Activated CD4-positive, alpha-beta T cell treated with anti-CD3 and anti-CD28 coated beads, Interleukin-2, amount 10 ng/mL, durations not matched to agents 24 days and 14 days (primary cell): ENCODE results near the gene PRKG1. TPM values are rescaled to one million over a fixed set of nuclear protein-coding genes. Genes with fewer than 3 reads are reported as not detected.

Experiments
- DNase-seq: peaks from one replicate; pipeline ENCODE4 v3.0.0; 2022
- H3K27ac Mint-ChIP-seq: one replicate; pipeline ENCODE4 v1.8.0; 2022; ENCODE audit warnings: mild to moderate bottlenecking, mixed read lengths
- H3K27me3 Mint-ChIP-seq: one replicate; pipeline ENCODE4 v1.8.0; 2022; ENCODE audit warnings: mixed read lengths
- H3K36me3 Mint-ChIP-seq: one replicate; pipeline ENCODE4 v1.8.0; 2022; ENCODE audit warnings: low read depth, mild to moderate bottlenecking, mixed read lengths
- H3K4me1 Mint-ChIP-seq: one replicate; pipeline ENCODE4 v1.8.0; 2021; ENCODE audit warnings: mixed read lengths
- H3K4me3 Mint-ChIP-seq: one replicate; pipeline ENCODE4 v1.8.0; 2022; ENCODE audit warnings: mild to moderate bottlenecking, moderate library complexity, mixed read lengths
- H3K9me3 Mint-ChIP-seq: one replicate; pipeline ENCODE4 v1.8.0; 2021; ENCODE audit warnings: mixed read lengths
- intact Hi-C: fragments of 100-400 bp; cut with micrococcal nuclease; formaldehyde crosslinking; loops from one replicate; pipeline ENCODE4 v1.15.1; 2023
- total RNA-seq: library from RNA; stranded (reverse); gene quantifications from 2 replicates; pipeline ENCODE4 v1.2.3, GENCODE V29; 2022

The PRKG1 gene
- total RNA-seq, 1 donor from 2014 or later: not detected

- Mint-ChIP-seq H3K27ac (peak overlapping the region; percentile 78), H3K36me3 (no peaks in the 10 kb centered on the region), H3K4me1 (peaks cover 49% of the 10 kb centered on the region), H3K4me3 (peak overlapping the region; percentile 37), H3K9me3 (peaks cover 11% of the 10 kb centered on the region), H3K27me3 (no peaks in the 10 kb centered on the region)
- intact Hi-C loops: loop anchor here (1.0 kb wide), 1 partner anchor 9 kb away; the partner anchor contains the start of gene CSTF2T
- peak; percentile 63 for DNase-seq
Measured at GRCh38 chr10:51707821-51708424, 633.6 kb downstream of the PRKG1 start.

GRCh38 chr10:51708609-51709008 lies 634.3 kb downstream of the PRKG1 start:
- Mint-ChIP-seq H3K27ac (peak overlapping the region; percentile 78), H3K36me3 (no peaks in the 10 kb centered on the region), H3K4me1 (peaks cover 47% of the 10 kb centered on the region), H3K4me3 (peak overlapping the region; percentile 37), H3K27me3 (no peaks in the 10 kb centered on the region), H3K9me3 (peaks cover 11% of the 10 kb centered on the region)
- no peak for DNase-seq
- intact Hi-C loops: no loop called here

GRCh38 chr10:51709324-51709972 lies 635.2 kb downstream of the PRKG1 start:
- Mint-ChIP-seq H3K27me3 (no peaks in the 10 kb centered on the region), H3K27ac (no peak overlapping the region), H3K36me3 (no peaks in the 10 kb centered on the region), H3K9me3 (peaks cover 8% of the 10 kb centered on the region), H3K4me1 (peaks cover 46% of the 10 kb centered on the region), H3K4me3 (no peak overlapping the region)
- intact Hi-C loops: no loop called here
- no peak for DNase-seq

- peaks cover 40% of the 10 kb centered on the region for H3K4me1 Mint-ChIP-seq
- no peaks in the 10 kb centered on the region for H3K27me3 Mint-ChIP-seq
- peak overlapping the region; percentile 56 for H3K27ac Mint-ChIP-seq
- no peaks in the 10 kb centered on the region for H3K36me3 Mint-ChIP-seq
- no peak overlapping the region for H3K4me3 Mint-ChIP-seq
- H3K9me3 Mint-ChIP-seq: peaks cover 6% of the 10 kb centered on the region
- no peak for DNase-seq
- intact Hi-C loops: no loop called here
Measured at GRCh38 chr10:51711519-51711891, 637.2 kb downstream of the PRKG1 start.

GRCh38 chr10:51716981-51717380 lies 642.7 kb downstream of the PRKG1 start:
- Mint-ChIP-seq H3K4me1 (peaks cover 7% of the 10 kb centered on the region), H3K9me3 (no peaks in the 10 kb centered on the region), H3K27me3 (no peaks in the 10 kb centered on the region), H3K36me3 (no peaks in the 10 kb centered on the region), H3K4me3 (no peak overlapping the region), H3K27ac (no peak overlapping the region)
- intact Hi-C loops: no loop called here
- DNase-seq: no peak

- intact Hi-C loops: no loop called here
- DNase-seq: no peak
- Mint-ChIP-seq H3K9me3 (peaks cover 4% of the 10 kb centered on the region), H3K27ac (no peak overlapping the region), H3K27me3 (no peaks in the 10 kb centered on the region), H3K36me3 (no peaks in the 10 kb centered on the region), H3K4me3 (no peak overlapping the region), H3K4me1 (peaks cover 5% of the 10 kb centered on the region)
Measured at GRCh38 chr10:51718804-51719291, 644.6 kb downstream of the PRKG1 start.

- Mint-ChIP-seq H3K9me3 (peaks cover 4% of the 10 kb centered on the region), H3K27ac (no peak overlapping the region), H3K36me3 (no peaks in the 10 kb centered on the region), H3K27me3 (peaks cover 2% of the 10 kb centered on the region), H3K4me3 (no peak overlapping the region), H3K4me1 (peaks cover under 1% of the 10 kb centered on the region)
- intact Hi-C loops: no loop called here
- no peak for DNase-seq
Measured at GRCh38 chr10:51724038-51724437, 649.8 kb downstream of the PRKG1 start.

- Mint-ChIP-seq H3K4me1 (no peaks in the 10 kb centered on the region), H3K27me3 (peaks cover 4% of the 10 kb centered on the region), H3K27ac (no peak overlapping the region), H3K4me3 (no peak overlapping the region), H3K36me3 (no peaks in the 10 kb centered on the region), H3K9me3 (no peaks in the 10 kb centered on the region)
- intact Hi-C loops: no loop called here
- DNase-seq: no peak
Measured at GRCh38 chr10:51729822-51730555, 655.7 kb downstream of the PRKG1 start.

GRCh38 chr10:51733057-51733456 lies 658.8 kb downstream of the PRKG1 start:
- Mint-ChIP-seq H3K4me1 (no peaks in the 10 kb centered on the region), H3K4me3 (no peak overlapping the region), H3K27me3 (peaks cover 4% of the 10 kb centered on the region), H3K36me3 (no peaks in the 10 kb centered on the region), H3K9me3 (no peaks in the 10 kb centered on the region), H3K27ac (no peak overlapping the region)
- intact Hi-C loops: no loop called here
- no peak for DNase-seq

GRCh38 chr10:51743146-51743545 lies 668.9 kb downstream of the PRKG1 start:
- H3K36me3 Mint-ChIP-seq: no peaks in the 10 kb centered on the region
- H3K4me3 Mint-ChIP-seq: no peak overlapping the region
- peak; percentile 26 for DNase-seq
- peaks cover 8% of the 10 kb centered on the region for H3K27me3 Mint-ChIP-seq
- no peak overlapping the region for H3K27ac Mint-ChIP-seq
- no peaks in the 10 kb centered on the region for H3K4me1 Mint-ChIP-seq
- no peaks in the 10 kb centered on the region for H3K9me3 Mint-ChIP-seq
- intact Hi-C loops: no loop called here

- H3K27me3 Mint-ChIP-seq: peaks cover 8% of the 10 kb centered on the region
- intact Hi-C loops: no loop called here
- no peaks in the 10 kb centered on the region for H3K4me1 Mint-ChIP-seq
- no peak overlapping the region for H3K27ac Mint-ChIP-seq
- no peaks in the 10 kb centered on the region for H3K36me3 Mint-ChIP-seq
- H3K9me3 Mint-ChIP-seq: no peaks in the 10 kb centered on the region
- peak; percentile 28 for DNase-seq
- H3K4me3 Mint-ChIP-seq: no peak overlapping the region
Measured at GRCh38 chr10:51744235-51745000, 670.1 kb downstream of the PRKG1 start.

GRCh38 chr10:51745397-51745796 lies 671.1 kb downstream of the PRKG1 start:
- H3K27me3 Mint-ChIP-seq: peaks cover 8% of the 10 kb centered on the region
- DNase-seq: no peak
- H3K27ac Mint-ChIP-seq: no peak overlapping the region
- no peaks in the 10 kb centered on the region for H3K9me3 Mint-ChIP-seq
- intact Hi-C loops: no loop called here
- no peak overlapping the region for H3K4me3 Mint-ChIP-seq
- H3K36me3 Mint-ChIP-seq: no peaks in the 10 kb centered on the region
- no peaks in the 10 kb centered on the region for H3K4me1 Mint-ChIP-seq

- Mint-ChIP-seq H3K36me3 (no peaks in the 10 kb centered on the region), H3K27ac (no peak overlapping the region), H3K9me3 (no peaks in the 10 kb centered on the region), H3K27me3 (peaks cover 5% of the 10 kb centered on the region), H3K4me3 (no peak overlapping the region), H3K4me1 (no peaks in the 10 kb centered on the region)
- DNase-seq: peak; percentile 41
- intact Hi-C loops: no loop called here
Measured at GRCh38 chr10:51747216-51747615, 672.9 kb downstream of the PRKG1 start.
